HG03457 (cell line): ENCODE data around the gene TREX2.

ENCODE experiments used
- ATAC-seq: cut with Tn5 transposase; IDR thresholded peaks from one replicate; pipeline ENCODE4 v1.9.1; 2021; ENCODE audit warnings: moderate number of reproducible peaks; ENCODE audit not compliant: unreplicated experiment

TREX2 gene

GRCh38 chrX:153440556-153441135 is 5.2 kb downstream of the TREX2 start:
- no peak for ATAC-seq

- no peak for ATAC-seq
Measured at GRCh38 chrX:153439977-153440376, 5.9 kb downstream of the TREX2 start.

GRCh38 chrX:153438532-153438931 is 7.3 kb downstream of the TREX2 start:
- ATAC-seq, result no peak

GRCh38 chrX:153435845-153436244 is 10.0 kb downstream of the TREX2 start:
- no peak for ATAC-seq

- ATAC-seq, result no peak
Measured at GRCh38 chrX:153434801-153435200, 11.1 kb downstream of the TREX2 start.

- ATAC-seq, result no peak
Measured at GRCh38 chrX:153433781-153434285, 12.0 kb downstream of the TREX2 start.

- ATAC-seq, result no peak
Measured at GRCh38 chrX:153433161-153433680, 12.6 kb downstream of the TREX2 start.

GRCh38 chrX:153430796-153431195 is 15.1 kb downstream of the TREX2 start:
- ATAC-seq, result no peak

GRCh38 chrX:153426204-153426603 is 19.7 kb downstream of the TREX2 start:
- no peak for ATAC-seq

- no peak for ATAC-seq
Measured at GRCh38 chrX:153423652-153424051, 22.2 kb downstream of the TREX2 start.

GRCh38 chrX:153421856-153422255 is 24.0 kb downstream of the TREX2 start:
- ATAC-seq, result no peak

GRCh38 chrX:153420851-153421599 is 24.8 kb downstream of the TREX2 start:
- ATAC-seq, result no peak

- no peak for ATAC-seq
Measured at GRCh38 chrX:153417637-153418036, 28.2 kb downstream of the TREX2 start.

GRCh38 chrX:153416781-153417450 is 28.9 kb downstream of the TREX2 start:
- no peak for ATAC-seq

- ATAC-seq, result no peak
Measured at GRCh38 chrX:153414856-153415510, 30.9 kb downstream of the TREX2 start.

GRCh38 chrX:153413731-153414130 is 32.1 kb downstream of the TREX2 start:
- no peak for ATAC-seq

- no peak for ATAC-seq
Measured at GRCh38 chrX:153412746-153413720, 32.8 kb downstream of the TREX2 start.

GRCh38 chrX:153411988-153412574 is 33.8 kb downstream of the TREX2 start:
- ATAC-seq, result no peak

GRCh38 chrX:153411255-153411987 is 34.4 kb downstream of the TREX2 start, which contains the start of gene ZFP92:
Gene ZFP92 (plus strand): TSS chrX:153411472. CDS start chrX:153418323, 6,851 bp downstream.
- ATAC-seq, result no peak
